ENCODE results near the gene KRT82.

DNA sequence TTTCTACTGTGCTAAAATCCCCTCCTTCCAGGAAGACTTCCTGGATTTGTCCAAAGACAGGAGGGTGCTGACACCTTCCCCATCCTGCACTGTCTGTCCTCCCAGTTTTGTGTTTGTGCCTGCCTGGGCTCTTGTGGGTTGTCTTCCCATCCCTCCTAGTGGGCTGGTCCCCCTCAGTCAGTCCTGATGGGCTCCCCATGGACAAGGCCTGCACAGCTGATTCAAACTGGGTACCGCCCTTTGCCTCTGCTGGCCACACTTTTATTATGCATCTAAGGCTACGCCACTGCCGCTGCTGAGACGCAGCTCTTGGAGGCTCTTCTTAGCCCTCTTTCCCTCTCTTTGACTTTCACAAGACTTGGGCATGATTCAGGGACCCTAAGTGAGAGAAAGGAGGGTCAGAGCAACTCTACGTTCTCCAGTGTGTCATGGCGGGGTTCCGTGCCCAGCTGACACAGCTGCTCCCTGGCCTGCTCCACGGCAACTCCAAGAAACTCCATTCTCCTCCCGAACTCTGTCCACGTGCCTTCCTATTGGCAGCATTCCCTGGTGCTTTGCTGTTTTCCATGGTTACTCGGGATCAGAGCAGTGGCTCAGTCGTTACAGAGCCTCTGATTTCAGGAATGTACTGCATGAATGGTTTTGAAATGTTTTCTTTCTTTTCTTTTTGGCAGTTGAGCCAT lies 35.1 kb downstream of the KRT82 start:
- no peak for TF ChIP-seq CTCF (IDR thresholded peaks at IDR 0.05)
- no peak for TF ChIP-seq POLR2A (IDR thresholded peaks at IDR 0.05)
